ENCODE results near the gene CHRNA10.

The CHRNA10 gene

DNA sequence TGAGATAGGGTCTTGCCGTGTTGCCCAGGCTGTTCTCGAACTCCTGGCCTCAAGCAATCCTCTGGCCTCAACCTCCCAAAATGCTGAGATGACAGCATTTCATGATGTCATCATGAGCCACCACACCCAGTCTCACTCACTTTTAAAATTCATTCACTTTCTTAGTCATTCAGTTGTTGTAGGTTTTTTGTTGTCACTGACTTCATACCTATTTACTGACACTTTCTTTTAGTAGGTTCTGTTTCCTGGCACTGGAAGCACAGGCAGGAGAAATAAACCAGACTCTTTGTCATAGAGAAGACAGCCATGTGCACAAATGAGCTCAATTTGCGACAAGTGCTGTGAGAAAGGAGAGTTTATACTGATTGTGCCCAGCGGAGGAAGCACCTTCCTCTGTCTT is 39.9 kb downstream of the CHRNA10 start:
- no peak for DNase-seq (ENCODE audit: low spot score)

DNA sequence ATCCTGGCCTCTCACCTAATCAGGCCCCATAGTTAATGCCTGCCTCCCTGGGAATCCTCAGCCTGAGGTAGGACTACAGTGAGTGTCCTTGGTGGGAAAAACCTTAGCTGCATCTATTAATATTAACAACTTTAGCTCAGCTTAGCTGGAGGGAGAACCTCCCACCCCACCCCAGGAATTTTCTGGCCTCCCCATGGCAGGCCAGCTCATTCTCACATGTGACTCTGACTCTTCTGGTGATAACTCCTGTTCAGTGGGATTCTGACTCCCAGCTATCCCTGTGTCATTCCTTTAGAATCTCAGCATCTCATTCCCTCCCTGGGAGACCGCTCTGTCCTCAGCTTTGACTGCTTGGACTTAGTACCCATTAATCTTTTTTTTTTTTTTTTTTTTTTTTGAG is 43.9 kb downstream of the CHRNA10 start:
- no peak for DNase-seq (ENCODE audit: low spot score)

DNA sequence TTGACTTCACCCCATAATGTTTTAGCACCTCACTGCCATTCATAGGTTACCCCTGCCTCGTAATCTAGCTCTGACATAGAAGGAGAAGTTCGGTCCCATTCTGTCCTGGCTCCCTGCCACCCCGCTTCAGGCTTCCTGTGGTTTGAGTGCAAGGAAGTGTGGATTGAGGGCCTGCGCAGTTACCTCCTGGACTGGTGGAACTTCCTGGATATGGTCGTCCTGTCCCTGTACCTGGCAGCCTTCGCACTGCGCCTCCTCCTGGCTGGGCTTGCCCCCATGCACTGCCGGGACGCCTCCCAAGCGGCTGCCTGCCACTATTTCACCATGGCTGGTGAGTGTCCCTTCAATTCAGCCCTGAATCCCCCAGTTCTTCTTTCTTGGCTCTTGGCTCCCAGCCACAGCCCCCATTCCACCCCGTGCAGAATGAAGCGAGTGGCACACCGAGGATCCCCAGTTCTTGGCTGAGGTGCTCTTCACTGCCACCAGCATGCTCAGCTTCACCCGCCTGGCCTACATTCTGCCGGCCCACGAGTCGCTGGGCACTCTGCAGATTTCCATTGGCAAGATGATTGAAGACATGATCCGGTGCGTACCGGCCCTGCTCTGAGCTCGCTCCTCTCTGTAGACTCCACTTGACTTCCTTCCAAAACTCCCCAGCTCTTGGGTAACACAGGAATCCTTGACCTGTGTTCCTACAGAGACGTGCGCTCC is 44.8 kb downstream of the CHRNA10 start:
- no peak for DNase-seq (ENCODE audit: low spot score)

DNA sequence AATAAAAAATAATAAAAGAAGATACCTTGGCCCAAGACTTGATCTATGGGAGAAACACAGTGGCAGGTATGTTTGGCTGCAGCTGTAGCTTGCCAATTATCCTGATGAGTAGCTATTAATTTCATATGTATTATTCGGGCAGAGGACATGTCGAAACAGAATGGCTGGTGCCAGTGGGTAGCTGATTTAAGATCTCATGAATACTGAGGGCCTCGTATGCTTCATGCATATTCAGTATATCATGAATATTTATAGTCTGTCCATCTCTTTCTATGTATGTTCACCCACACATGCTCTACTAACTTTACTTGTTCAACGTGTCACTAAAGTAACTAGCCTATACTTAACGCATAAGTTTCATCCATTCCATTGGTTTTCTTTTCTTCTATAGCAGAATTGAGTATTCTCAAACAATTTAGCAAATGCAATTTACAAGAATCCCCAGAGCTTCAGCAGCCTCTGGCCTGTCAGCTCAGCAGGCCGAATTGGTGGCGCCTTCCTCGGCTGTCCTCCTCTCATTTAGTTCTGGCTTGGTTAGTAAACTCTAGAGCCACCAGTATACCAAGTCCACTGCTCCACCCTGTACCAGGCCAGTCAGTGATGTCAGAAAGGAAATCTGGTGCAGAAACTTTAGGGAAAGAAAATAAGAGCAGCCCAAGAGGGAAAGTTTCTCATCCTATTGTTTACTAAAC is 47.3 kb downstream of the CHRNA10 start:
- no peak for DNase-seq (ENCODE audit: low spot score)

DNA sequence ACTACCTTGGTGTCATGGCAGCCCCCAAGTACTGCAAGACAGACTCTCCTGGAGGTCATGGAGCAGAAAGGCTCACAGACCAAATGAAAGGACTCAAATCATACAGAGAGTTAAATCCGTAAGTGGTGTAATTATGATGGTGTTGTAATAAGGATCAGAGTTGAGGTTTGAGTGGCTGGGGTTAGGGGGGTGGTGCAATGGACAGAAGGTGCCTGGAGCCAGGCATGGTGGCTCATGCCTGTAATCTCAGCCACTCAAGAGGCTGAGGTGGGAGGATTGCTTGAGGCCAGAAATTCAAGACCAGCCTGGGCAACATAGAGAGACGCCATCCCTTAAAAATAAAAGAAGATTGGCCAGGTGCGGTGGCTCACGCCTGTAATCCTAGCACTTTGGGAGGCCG is 48.1 kb downstream of the CHRNA10 start:
- no peak for DNase-seq (ENCODE audit: low spot score)

DNA sequence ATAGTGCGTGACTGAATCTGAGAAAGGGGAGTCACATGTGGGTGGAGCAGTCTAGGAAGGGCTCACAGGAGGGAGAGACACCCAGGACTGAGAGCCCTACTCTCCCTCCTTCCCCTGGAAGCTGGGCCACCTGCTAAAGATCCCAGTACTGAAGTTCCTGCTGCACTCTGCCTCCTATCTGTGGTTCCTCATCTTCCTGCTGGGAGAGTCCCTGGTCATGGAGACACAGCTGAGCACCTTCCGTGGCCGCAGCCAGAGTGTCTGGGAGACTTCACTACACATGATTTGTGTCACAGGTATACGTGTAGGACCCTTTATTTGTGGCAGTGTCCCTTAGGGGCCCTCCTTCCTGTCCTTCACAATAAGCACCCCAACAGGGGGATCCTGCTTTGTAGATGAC is 48.7 kb downstream of the CHRNA10 start:
- no peak for DNase-seq (ENCODE audit: low spot score)

DNA sequence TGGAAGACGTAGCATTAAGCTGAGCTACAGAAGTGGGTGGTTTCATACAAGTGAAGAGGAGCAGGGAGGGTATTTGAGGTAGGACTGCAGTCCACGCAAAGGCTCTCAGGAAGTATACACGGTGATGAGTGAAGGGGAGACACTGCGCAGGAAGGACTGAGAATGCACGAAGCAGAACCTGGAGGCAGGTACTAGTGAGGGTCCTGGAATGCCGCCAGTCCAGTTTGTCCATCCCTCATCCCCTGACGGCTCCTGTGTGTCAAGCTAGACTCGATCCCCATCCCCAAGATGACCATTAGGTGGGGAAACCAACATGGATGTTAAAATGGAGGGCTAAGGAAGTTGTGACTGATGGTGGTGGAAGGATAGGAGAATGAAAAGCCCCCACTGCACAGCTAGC is 53.2 kb downstream of the CHRNA10 start:
- DNase-seq (ENCODE audit: low spot score) = no peak

DNA sequence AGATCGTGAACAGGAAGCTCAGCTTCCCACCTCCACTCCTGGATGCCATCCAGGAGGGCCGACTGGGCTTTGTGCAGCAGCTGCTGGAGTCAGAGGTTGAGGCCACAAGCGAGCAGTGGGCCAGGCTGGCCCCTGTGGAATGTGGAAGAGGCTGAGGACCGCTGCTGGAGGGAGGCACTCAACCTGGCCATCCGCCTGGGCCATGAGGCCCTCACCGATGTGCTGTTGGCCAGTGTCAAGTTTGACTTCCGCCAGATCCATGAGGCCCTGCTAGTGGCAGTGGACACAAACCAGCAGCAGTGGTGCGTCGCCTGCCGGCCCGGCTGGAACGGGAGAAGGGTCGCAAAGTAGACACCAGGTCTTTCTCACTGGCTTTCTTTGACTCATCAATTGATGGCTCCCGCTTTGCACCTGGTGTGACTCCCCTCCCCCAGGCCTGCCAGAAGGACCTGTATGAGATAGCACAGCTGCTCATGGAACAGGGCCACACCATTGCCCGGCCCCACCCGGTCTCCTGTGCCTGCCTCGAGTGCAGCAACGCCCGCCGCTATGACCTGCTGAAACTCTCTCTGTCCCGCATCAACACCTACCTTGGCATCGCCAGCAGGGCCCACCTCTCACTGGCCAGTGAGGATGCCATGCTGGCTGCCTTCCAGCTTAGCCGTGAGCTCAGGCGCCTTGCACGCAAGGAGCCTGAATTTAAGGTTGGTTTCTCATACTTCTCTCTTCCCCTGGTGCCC is 54.3 kb downstream of the CHRNA10 start:
- DNase-seq (ENCODE audit: low spot score) = no peak

DNA sequence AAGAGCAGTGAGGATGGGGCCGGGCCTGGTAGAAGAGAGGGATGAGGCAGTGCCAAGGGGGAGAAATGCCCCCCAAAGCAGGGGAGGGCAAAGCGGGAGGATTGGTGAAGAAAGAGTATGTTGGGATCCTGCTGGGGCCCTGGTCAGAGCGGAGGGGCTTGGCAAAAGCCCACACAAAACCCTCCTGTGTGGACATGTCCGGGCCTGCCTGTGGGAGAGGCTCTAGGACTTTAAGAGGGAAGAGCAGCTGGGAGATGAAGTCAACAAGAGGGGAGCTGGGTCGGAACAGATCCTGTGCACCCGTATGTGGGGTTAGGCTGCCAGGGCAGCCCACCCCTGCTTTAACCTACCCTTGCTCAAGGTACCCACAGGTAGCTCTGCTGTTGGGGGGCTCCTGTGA is 55.2 kb downstream of the CHRNA10 start:
- DNase-seq (ENCODE audit: low spot score) = no peak
